Thyroid gland (tissue), 4 donors: ENCODE results near the gene S100Z.
"Not testable (repeated sequence)": the region's sequence is repeated elsewhere in the genome, so short reads cannot be mapped to it uniquely, and the experiment has no call there.

Experiments
- CTCF ChIP-seq, 6 experiments: fragments of 200-600 bp in 3 of 6; fragments of 450-650 bp in 3 of 6; sonication (generic) in 3 of 6; IDR thresholded peaks; one replicate each; pipeline ENCODE4 v1.5.1; 2016 to 2019; ENCODE audit warnings: antibody characterized with exemption in 6 of 6, mild to moderate bottlenecking in 2 of 6, inconsistent platforms in 1 of 6, moderate library complexity in 1 of 6
- POLR2A ChIP-seq, 2 donors: fragments of 450-650 bp; IDR thresholded peaks; one replicate each; pipeline ENCODE4 v1.6.1; 2017; ENCODE audit warnings: antibody characterized with exemption in 2 of 2, mild to moderate bottlenecking in 2 of 2, moderate library complexity in 1 of 2

- not testable (repeated sequence) for TF ChIP-seq CTCF, POLR2A (IDR thresholded peaks at IDR 0.05)
Measured at GRCh38 chr5:76914671-76915070, 64.9 kb downstream of the S100Z start.
